Natural killer cell (primary cell): ENCODE data around the gene ATP23. TPM values are rescaled to one million over a fixed set of nuclear protein-coding genes. Genes with fewer than 3 reads are reported as not detected.

Source experiments
- ATAC-seq, 3 donors: fragments of 150-1000 bp in 2 of 3; fragments of 200-7000 bp in 1 of 3; cut with Tn5 transposase; 1 replicate in 1 of 3; 2 replicates in 2 of 3; pipeline ENCODE4 v1.10.0; 2021; ENCODE audit warnings: mild to moderate bottlenecking in 2 of 3, moderate library complexity in 2 of 3
- DNase-seq, 2 donors: peaks; one replicate each; pipeline versions ENCODE4 v3.0.0 to v3.0.0-alpha.2; 2013 to 2021; ENCODE audit warnings: mixed read lengths in 1 of 2
- H3K27ac ChIP-seq: one replicate; pipeline ENCODE4 v1.5.1; 2013; ENCODE audit warnings: mild to moderate bottlenecking, low read length
- H3K27me3 ChIP-seq: one replicate; pipeline ENCODE4 v1.6.1; 2013; ENCODE audit warnings: low read length; ENCODE audit not compliant: control insufficient read depth, insufficient read depth
- H3K36me3 ChIP-seq: one replicate; pipeline ENCODE4 v1.6.1; 2013; ENCODE audit warnings: low read length; ENCODE audit not compliant: control insufficient read depth, insufficient read depth
- H3K4me1 ChIP-seq: one replicate; pipeline ENCODE4 v1.6.1; 2013; ENCODE audit warnings: low read length; ENCODE audit not compliant: control insufficient read depth, insufficient read depth
- H3K4me3 ChIP-seq: one replicate; pipeline ENCODE4 v1.5.1; 2013; ENCODE audit warnings: low read length
- H3K9me3 ChIP-seq: one replicate; pipeline ENCODE4 v1.6.1; 2013; ENCODE audit warnings: low read length; ENCODE audit not compliant: control insufficient read depth, insufficient read depth
- H3K27ac Mint-ChIP-seq, 2 donors: one replicate each; pipeline ENCODE4 v1.8.0; 2022; ENCODE audit warnings: mild to moderate bottlenecking in 2 of 2, mixed read lengths in 2 of 2, moderate library complexity in 1 of 2
- H3K27me3 Mint-ChIP-seq, 2 donors: one replicate each; pipeline ENCODE4 v1.8.0; 2022; ENCODE audit warnings: low read depth in 2 of 2, mixed read lengths in 2 of 2
- H3K36me3 Mint-ChIP-seq: one replicate; pipeline ENCODE4 v1.8.0; 2022; ENCODE audit warnings: mixed read lengths
- H3K4me1 Mint-ChIP-seq, 2 donors: one replicate each; pipeline ENCODE4 v1.8.0; 2022; ENCODE audit warnings: mixed read lengths in 2 of 2
- H3K4me3 Mint-ChIP-seq: one replicate; pipeline ENCODE4 v1.8.0; 2022; ENCODE audit warnings: mild to moderate bottlenecking, moderate library complexity, mixed read lengths
- H3K9me3 Mint-ChIP-seq, 2 donors: one replicate each; pipeline ENCODE4 v1.8.0; 2022; ENCODE audit warnings: mixed read lengths in 2 of 2
- CTCF ChIP-seq: fragments of 200-600 bp; IDR thresholded peaks from one replicate; pipeline ENCODE4 v1.8.0; 2022; ENCODE audit warnings: antibody characterized with exemption
- WGBS: methylation state at CpG from one replicate; pipeline ENCODE4 v1.1.7; 2013; ENCODE audit warnings: missing lambda C conversion rate; ENCODE audit not compliant: insufficient coverage; 5-methylcytosine and 5-hydroxymethylcytosine counted together
- intact Hi-C: fragments of 100-400 bp; cut with micrococcal nuclease; formaldehyde crosslinking; loops from one replicate; pipeline ENCODE4 v1.14.2; 2022
- total RNA-seq, 4 donors: library from RNA; stranded (reverse); fragments of 120-200 nt in 1 of 4; gene quantifications; one replicate each; pipeline versions ENCODE4 v1.2.3 to v1.2.4, GENCODE V29; 2013 to 2022

ATP23 gene
- total RNA-seq, 3 donors from 2014 or later (not counting 1 experiment from before 2014, with no cell fraction given): 4.9 to 8.8 (median 6.3) TPM

- H3K4me3 ChIP-seq: no peak overlapping the region
- peaks cover 56% of the 10 kb centered on the region for H3K36me3 Mint-ChIP-seq
Observed at GRCh38 chr12:57958061-57958657, 16.8 kb downstream of the ATP23 start.

GRCh38 chr12:57964421-57964820 lies 23.1 kb downstream of the ATP23 start:
- Histone ChIP-seq H3K4me3 (no peak overlapping the region), H3K36me3 (no peaks in the 10 kb centered on the region), H3K4me1 (no peaks in the 10 kb centered on the region), H3K27me3 (no peaks in the 10 kb centered on the region), H3K27ac (no peak overlapping the region), H3K9me3 (peaks cover 7% of the 10 kb centered on the region)
- TF ChIP-seq CTCF: no peak
- Mint-ChIP-seq H3K4me1 (no peaks in the 10 kb centered on the region), H3K36me3 (peaks cover 43% of the 10 kb centered on the region), H3K27ac (no peak overlapping the region), H3K27me3 (peaks cover 14 to 18% of the 10 kb centered on the region in 2 donors), H3K4me3 (no peak overlapping the region), H3K9me3 (peaks cover 11 to 29% of the 10 kb centered on the region in 2 donors)
- WGBS: no CpG with 5 or more reads among the region's 1 CpG
- ATAC-seq (no peak), DNase-seq (no peak)
- intact Hi-C loops: no loop called here

More at GRCh38 chr12:57958061-57958657, 16.8 kb downstream of the ATP23 start:
- intact Hi-C loops: no loop called here
- H3K4me1 ChIP-seq: no peaks in the 10 kb centered on the region
- Mint-ChIP-seq H3K9me3 (peaks cover 9 to 20% of the 10 kb centered on the region in 2 donors), H3K27ac (no peak overlapping the region), H3K27me3 (peaks cover 0 to 5% of the 10 kb centered on the region in 2 donors), H3K4me1 (no peaks in the 10 kb centered on the region), H3K4me3 (no peak overlapping the region)
- no peaks in the 10 kb centered on the region for H3K9me3 ChIP-seq
- no peak for TF ChIP-seq CTCF
- peaks cover 19% of the 10 kb centered on the region for H3K36me3 ChIP-seq
- WGBS: 97% methylated on average over 5 of the region's 6 CpGs
- ATAC-seq (no peak), DNase-seq (no peak)
- no peaks in the 10 kb centered on the region for H3K27me3 ChIP-seq
- no peak overlapping the region for H3K27ac ChIP-seq

- H3K36me3 Mint-ChIP-seq: peaks cover 37% of the 10 kb centered on the region
- DNase-seq (no peak), ATAC-seq (no peak)
- H3K4me3 ChIP-seq: no peak overlapping the region
- 94% methylated on average over 8 of the region's 8 CpGs for WGBS
- H3K4me3 Mint-ChIP-seq: no peak overlapping the region
- H3K27me3 ChIP-seq: peaks cover 2% of the 10 kb centered on the region
- H3K27me3 Mint-ChIP-seq: peaks cover 16 to 24% of the 10 kb centered on the region in 2 donors
- peaks cover 7% of the 10 kb centered on the region for H3K9me3 ChIP-seq
- H3K4me1 ChIP-seq: no peaks in the 10 kb centered on the region
- no peak overlapping the region for H3K27ac ChIP-seq
- H3K36me3 ChIP-seq: no peaks in the 10 kb centered on the region
- no peak for TF ChIP-seq CTCF
- peaks cover 15 to 33% of the 10 kb centered on the region in 2 donors for H3K9me3 Mint-ChIP-seq
- intact Hi-C loops: no loop called here
- no peaks in the 10 kb centered on the region for H3K4me1 Mint-ChIP-seq
- H3K27ac Mint-ChIP-seq: no peak overlapping the region
Observed at GRCh38 chr12:57965766-57966165, 24.4 kb downstream of the ATP23 start.

- peaks cover 2% of the 10 kb centered on the region for H3K27me3 ChIP-seq
- H3K4me1 ChIP-seq: no peaks in the 10 kb centered on the region
- Mint-ChIP-seq H3K9me3 (peaks cover 14 to 27% of the 10 kb centered on the region in 2 donors), H3K4me1 (no peaks in the 10 kb centered on the region), H3K27ac (no peak overlapping the region), H3K27me3 (peaks cover 13 to 24% of the 10 kb centered on the region in 2 donors), H3K4me3 (no peak overlapping the region), H3K36me3 (peaks cover 31% of the 10 kb centered on the region)
- DNase-seq (no peak), ATAC-seq (no peak)
- H3K27ac ChIP-seq: no peak overlapping the region
- TF ChIP-seq CTCF: no peak
- no peak overlapping the region for H3K4me3 ChIP-seq
- H3K9me3 ChIP-seq: peaks cover 7% of the 10 kb centered on the region
- H3K36me3 ChIP-seq: no peaks in the 10 kb centered on the region
- intact Hi-C loops: no loop called here
Observed at GRCh38 chr12:57966536-57966935, 25.2 kb downstream of the ATP23 start.
